GM19023 (cell line): Measurements from ENCODE around the gene HTRA1.

Source experiments
- ATAC-seq: cut with Tn5 transposase; IDR thresholded peaks from one replicate; pipeline ENCODE4 v1.9.1; 2021; ENCODE audit warnings: mild to moderate bottlenecking, moderate library complexity; ENCODE audit not compliant: unreplicated experiment

HTRA1 gene

DNA sequence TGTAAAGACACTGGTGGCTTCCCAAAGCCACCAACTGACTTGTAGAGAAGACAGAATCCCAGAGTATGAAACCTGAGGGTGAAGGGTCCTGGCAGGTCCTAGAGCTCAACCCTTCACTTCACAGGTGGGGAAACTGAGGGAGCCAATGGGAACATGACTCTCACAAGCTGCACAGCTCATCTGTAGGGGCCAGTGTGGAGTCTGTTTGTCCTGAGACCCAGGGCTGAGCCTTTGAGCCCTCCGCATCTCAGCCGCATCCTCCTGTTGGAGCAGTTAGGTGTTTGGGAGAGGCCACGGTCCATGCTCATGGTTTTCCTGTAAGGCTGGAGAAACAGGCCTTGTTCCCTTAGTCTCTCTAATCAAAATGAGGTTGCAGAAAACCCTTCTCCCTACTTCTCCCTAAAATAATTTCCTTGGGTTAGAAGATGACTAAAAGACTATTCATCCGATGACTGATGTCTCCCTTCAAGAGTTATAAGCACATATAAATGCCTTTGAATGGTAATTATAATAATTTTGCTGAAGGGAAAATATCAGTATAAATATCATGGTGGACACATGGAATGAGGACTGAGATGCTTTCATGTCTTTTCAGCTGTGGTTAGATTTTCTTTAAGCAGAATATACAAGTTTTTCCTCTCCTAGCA, 10.3 kb downstream of the HTRA1 start:
- no peak for ATAC-seq

DNA sequence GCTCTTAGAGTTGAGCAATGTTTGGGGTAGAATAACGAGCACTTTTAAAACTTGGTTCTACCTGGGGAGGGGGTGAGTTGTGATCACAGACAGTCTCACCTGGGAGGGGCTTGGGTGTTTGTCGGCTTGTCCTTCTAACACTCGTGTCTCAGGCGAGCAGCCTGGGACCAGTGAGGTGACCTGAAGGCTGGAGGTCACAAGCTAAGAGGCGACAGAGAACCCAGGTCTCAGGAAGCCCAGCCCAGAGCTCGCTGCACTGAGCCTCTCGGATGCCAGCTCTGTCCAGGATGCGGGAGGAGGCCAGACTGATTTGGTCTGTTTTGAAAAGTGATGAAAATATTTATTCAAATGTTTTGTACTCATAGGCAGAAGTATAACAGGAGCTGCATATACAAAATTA, 11.8 kb downstream of the HTRA1 start:
- ATAC-seq = no peak

DNA sequence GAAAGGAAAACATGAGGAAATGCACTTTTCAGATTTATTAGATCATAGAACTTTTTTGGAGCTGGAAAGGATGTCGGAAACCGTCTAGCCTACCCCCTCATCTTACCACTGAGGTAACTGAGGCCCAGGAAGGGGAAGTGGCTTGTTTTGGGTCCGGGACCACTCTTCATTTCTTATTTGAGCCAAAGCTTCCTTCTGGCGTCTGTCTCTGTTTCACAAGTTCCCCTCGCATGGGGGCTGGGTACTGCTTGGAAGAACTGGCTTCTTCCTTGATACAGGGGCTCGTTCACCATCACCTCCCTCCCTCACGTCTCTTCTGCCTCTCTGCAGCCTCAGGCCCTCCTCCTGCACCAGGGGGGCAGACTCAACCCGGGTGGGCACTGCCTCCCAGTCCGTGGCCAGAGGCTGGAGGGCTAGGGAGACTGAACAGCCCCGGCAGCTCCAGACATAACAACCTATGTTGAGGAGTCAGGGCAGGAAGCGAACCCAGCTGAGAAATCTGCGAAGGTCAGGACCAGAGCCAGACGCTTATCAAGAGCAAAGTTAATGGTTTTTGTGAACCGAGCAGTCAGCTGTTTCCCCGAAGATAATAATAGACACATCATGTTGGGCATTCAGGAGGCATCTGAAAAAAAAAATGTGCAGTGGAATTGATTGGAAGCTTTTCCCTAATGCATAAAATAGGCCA, 12.9 kb downstream of the HTRA1 start:
- ATAC-seq = no peak

DNA sequence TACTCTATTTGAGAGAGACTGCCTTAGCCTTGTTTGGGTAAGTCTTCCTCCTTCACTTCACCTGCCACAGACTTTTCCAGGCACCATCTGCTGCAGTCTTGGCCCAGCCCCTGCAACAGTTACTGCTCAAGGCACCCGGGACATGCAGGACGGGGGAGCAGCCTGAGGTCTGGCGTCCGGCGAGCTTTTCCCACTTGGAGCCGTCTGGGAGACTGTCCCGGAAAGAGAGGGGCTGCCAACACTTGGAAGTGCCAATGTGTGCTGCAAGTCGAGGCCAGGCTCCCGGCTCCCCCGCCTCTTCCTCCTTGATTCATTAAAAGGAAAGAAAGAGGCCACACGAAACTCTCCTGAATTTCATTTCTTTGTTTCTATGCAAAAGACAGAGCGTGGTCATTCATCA, 13.7 kb downstream of the HTRA1 start:
- no peak for ATAC-seq

DNA sequence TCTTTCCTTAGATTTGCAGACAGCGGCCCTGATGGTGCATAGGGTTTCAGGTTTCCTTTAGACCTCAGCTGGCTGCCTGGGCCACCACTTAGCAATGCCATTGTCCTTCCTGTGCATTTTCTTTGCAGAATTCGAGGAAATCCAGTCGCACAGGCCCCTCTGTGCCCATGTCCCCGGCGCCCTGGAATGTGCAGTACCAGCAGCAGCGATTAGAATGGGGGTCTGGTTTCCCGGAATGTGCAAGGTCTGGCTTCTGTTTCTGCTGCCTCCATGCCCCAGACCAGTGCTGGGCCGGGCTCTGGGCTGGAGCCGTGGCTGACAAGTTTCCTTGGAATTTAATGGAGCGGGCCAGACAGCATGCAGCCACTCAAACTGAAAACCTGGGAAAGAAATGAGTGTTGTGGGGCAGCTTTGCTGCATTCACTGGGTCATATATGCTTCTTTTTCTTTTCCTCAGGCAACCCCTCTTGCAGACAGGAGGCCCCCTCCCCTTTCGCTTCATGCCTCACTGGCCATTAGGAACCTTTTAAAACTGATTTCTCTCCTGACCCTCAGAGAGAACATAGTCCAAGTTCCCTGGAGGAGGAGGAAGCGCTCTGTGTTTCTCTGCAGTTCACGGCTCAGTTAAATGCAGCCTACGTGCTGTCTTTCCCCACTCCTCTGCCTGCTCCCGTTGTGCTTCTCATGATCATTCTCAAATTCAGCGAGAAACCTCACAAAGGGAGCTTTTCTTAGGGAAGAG, 14.4 kb downstream of the HTRA1 start:
- no peak for ATAC-seq

DNA sequence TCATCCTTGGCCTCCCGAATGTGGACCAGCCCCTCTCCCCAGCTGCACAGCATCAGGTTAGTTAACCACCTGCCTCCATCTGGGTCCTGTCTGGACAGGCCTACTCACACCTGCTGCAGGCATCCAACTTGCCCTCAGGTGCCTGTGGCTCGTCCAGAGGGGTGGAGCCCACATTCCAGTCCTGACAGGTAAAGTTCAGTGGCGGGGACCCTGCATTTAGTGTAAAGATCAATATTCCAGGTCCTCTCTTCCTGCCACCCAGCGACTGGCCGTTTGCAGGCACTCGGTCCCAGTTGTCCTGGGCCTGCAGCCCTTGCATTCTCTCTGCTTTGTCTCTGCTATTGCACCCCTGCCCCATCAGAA, 15.0 kb downstream of the HTRA1 start:
- no peak for ATAC-seq

DNA sequence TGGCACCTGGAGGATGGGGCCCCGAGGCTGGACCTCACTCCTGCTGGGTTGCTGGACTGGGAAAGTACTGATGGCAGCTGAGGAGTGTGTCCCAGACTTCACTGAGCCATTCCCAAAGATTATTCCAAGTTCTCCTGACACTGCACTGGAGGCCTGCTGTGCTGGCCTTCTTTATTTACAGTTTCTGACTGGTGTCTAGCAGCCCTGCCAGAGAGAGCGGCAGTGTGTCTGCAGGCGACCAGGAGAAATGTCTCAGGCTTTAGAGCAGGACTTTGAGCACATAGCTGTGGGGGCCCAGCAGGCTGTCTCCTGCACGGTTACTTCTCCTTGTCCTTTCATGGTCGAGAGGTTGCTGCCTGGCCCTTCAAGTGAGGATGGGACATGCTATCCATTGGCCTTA, 16.1 kb downstream of the HTRA1 start:
- ATAC-seq = no peak

DNA sequence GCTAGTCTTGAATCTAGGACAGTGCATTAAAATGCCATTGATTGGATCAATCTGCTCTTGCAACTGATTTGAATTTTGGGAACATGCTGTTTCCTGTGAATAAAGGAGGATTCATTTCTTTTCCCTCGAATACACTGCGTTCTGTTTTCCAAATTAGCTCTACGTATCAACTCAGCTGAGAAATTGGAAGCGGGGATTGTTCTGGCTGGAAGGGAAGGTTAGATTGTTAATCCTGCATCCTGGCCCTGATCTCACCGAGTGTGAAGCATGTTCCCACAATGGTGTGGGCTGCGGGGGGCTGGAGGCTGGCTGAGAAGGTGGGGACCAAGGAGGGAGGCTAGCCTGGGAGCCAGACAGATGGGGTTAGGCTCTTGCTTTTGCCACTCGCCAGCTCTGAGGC, 17.6 kb downstream of the HTRA1 start:
- ATAC-seq = no peak

DNA sequence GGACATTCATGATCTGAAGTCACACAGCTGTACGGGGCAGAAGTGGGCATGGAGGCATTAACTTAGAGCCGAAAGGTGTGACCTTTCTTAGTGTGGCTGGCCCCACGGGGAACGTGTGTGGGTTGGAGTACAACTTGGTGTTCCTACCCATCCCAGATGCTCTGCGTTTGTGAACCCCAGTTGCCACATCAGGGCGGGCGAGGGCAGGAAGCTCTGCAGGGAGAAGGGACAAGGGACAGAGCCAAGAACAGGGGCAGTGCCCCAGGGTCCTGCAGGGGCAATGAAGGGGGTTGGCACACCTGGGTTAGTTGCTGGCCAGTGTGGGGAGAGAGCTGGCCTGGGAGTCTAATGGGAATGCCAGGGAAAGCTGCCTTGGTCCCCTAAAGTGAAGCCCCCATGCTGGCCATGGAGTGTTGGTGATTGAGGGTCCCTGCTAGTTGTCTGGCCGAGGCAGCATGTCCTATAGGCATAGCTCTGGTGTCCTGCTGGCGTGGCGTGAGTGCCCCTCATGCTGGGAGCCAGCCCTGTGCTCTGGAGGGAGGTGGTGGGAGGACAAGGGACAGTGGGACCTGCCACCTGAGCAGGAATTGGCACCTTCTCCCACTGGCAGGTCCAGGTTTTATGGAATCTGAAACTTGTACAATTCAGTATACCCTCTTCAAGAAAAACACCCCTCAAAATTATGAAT, 18.9 kb downstream of the HTRA1 start:
- no peak for ATAC-seq

DNA sequence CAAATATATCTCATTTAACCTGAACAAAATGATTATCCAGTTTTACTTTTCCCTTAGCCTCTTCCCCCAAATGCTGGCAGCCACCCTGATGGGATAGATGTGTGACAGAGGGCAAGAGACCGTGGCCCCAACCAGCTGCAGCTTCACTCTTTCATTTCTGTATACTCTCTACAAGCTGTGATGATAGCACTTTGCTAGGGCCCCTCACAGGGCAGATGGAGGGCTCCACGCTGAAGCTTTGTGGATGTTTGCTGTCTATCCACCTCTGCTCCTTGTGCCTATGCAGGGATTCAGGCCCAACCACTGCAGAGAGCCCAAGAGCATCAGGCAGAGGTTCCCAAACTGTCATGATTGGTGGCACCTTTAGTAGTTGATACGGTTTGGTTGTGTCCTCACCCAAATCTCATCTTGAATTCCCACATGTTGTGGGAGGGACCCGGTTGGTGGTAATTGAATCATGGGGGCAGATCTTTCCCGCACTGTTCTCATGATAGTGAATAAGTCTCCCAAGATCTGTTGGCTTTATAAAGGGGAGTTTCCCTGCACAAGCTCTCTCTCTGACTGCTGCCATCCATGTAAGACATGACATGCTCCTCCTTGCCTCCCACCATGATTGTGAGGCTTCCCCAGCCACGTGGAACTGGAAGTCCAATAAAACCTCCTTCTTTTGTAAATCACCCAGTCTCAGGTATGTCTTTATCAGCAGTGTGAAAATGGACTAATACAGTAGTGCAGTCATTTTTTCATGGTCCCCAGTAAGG, 20.1 kb downstream of the HTRA1 start:
- ATAC-seq = no peak

DNA sequence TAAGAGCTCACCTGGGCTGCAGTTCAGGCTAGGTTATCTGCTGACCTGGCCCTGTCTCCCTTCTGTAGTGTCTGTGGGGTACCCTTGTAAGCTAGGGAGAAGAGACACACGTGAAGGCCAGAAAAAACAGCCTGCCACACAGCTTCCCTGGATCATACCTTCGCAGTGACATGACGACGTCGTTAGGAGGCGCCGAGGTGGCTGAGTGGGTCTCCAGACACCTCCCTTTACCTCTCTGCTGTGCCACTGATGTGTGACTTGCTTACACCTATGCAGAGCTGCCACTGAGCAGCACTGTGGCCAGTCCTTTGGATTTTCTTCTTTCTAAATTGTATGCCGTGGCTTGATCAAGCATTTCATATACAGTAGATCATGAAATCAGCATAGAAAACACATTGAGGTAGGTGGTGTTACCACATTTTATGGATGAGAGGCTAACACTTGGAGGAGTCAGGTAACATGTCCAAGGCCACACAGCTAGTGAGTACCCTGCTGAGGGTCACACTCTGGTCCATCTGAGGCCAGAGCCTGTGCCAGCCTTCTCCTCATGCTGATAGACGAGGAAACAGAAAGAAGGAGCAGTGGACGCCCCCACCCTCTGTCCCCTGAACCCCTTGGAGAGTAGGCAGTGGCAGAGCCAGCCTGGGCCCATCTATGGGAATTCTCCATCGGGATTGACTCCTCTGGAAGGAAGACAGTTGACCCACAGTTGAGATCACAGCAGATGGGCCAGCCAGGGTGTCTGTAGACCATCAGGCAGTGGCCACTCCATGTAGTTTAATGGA, 23.1 kb downstream of the HTRA1 start:
- no peak for ATAC-seq

DNA sequence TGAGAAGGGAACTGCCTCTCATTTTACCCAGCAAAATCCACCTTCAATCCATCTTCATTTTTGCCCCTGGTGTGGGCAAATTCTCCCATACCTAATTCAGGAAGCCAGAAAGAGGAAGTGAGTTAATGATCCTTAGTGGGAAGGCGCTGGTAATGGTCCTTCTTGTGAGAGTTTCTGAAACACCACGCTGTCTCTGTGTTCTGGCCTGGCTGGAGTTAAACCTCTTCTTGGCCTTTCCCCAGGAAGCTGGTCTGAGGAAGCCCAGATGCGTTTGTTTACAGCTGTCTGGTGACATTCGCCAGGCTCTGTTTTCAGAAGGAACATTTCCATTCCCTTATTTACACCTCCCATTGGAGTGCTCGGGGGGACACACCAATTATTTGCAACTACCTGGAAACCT, 24.3 kb downstream of the HTRA1 start:
- ATAC-seq = no peak

DNA sequence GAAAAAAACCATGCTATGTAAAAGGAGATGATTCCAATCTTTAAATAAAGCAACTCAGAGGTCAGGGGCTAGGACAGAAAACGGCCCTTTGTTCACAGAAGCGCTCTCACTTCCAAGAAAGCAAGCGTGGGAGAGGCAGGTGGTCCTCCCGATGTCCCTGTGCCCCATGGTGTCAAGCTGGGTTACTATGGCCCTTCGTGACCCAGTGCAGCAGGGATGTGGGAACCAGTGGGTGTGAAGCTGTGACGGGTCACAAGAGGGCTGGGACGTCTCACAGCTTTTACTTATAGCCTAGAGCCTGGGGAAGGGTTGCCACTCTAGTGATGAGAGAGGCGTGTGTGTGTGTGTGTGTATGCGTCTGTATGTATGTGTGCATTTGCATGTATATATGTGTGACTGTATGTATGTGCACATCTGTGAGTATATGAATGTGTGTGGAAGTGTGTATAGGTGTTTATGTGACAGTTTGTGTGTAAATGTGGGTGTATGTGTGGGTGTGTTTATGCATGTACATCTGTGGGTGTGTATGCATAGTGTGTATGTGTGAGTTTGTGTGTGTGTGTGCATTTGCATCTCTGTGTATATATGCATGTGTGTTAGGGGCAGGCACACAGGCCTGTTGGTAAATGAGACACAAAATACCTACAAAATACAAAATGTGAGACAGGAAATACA, 25.2 kb downstream of the HTRA1 start:
- ATAC-seq = no peak

DNA sequence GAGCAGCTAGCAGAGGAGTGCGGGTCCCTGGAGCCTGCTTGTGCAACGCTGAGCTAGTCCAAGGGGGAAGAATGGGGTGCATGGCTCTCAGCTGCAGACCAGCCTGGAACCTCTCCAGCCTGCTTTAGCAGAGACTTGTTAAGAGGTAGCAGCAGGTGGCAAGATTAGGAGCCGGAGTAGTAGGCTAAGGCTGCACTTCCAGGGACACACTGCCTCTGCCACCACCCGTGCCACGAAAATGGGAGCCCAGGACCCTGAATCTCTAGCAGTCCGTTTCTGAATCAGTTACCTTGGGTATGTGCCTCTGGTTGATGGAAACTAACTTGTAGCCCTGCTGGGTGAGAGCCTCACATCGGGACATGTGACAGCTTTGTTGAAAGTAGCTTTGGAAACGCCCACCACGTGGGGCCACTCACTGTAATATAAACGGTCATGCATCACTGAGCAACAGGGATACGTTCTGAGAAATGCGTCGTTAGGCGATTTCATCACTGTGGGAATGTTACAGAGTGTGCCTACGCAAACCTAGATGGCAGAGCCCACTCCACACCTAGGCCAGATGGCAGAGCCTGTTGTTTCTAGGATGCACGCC, 25.9 kb downstream of the HTRA1 start:
- ATAC-seq = no peak

DNA sequence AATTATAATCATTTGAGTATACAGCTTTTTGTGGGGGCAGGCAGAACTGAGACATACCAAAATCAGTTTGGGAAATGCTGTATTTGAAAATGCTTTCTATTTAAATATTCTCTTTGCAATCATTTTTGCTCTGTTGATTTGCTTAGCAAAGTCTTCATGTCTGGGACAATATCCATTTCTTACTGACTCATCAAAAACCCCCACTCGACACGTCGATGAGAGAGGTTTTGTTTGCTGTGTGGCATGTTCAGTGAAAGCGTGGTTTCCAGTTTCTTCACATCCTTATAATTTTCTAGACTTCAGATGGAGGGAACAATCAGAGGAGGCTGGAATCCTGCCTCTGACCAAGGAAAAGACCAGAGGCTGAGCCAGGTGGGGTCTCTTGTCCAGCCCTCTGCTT, 28.9 kb downstream of the HTRA1 start:
- no peak for ATAC-seq

DNA sequence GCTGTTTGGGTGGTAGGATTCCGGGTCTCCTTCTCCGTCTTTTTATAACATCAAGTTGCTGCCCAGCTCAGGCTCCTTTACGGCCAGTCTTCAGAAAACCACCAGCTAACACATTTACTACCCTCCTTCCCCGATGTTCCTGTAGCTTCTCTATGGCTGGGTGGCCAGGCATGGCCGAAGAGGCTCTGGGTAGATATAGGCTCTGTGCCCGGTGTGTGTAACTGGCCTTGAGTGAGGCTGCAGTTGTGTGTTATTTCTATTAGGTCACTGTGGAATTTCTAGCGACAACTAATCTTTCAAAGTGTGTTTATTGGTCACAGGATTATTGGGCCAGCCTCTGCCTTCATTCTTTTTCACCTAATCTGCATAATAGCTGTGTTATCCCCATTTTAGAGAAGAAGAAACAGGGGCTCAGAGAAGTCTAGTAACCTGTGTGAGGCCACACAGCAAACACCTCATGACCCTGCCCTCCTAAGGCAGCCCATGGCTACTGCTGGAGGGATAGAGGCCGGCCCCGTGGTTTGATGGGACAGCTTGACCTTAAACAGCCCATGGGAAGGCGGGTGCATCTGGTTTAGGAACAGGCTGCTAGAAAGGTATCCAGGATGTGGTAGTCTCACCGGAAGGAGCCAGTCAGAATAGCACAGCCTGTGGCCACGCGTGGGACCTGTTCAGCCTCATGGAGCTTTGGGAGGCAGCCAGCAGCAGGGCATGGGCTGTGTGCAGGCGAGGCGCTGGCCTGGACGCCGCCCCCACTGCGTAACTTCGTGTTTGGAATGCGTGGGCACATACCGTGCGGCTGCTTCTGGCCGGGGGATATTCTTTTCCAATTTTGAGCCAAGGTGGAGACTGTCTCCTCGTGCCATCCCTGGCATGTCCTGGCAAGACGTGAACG, 29.7 kb downstream of the HTRA1 start:
- no peak for ATAC-seq

DNA sequence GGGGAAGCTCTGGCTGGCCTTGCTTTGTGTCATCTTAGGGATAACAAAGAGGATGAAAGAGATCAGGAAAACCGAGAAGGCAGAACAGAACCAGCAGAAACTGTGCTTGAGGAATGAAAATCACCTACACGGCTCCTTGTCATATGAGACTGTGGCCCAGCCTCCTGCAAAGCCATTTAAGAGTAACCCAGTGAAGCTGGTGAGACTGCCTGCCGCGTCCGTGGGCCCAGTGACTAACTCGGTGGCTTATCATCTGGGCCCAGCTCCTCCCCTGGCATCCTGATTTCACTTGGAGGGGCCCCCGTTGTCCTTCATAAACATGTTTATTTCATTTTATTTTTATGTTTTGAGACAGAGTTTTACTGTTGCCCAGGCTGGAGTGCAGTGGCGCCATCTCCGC, 30.7 kb downstream of the HTRA1 start:
- ATAC-seq = no peak

DNA sequence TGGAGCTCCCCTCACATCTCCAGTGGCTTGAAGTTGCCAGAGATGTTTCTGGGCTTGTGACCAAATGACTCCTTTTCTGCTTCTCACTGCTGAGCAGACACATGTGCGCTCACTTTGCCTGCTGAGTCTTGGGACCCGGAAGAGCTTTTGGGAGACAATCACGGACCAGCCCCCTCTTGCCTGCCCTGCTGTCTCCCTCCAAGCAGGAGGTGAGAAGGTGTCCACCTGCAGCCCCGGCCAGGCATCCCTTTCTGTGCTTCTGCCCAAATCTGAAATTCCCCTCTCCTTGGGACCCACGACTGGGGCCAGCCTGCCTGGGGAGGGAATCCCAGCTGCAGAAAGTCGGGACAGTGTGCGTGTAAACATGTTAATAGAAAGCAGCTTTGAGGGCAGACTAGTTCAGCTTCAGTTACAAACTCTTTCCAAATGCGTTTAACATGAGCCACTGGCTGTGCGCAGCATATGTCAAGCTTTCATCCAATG, 31.7 kb downstream of the HTRA1 start:
- no peak for ATAC-seq
